GM19193 (cell line): Measurements from ENCODE around the gene PTGES.

Experiments
- POLR2A ChIP-seq: IDR thresholded peaks from 4 replicates; pipeline ENCODE4 v1.6.1; 2011; ENCODE audit not compliant: insufficient read depth, insufficient read length; ENCODE audit errors: extremely low read depth

PTGES gene

GRCh38 chr9:129732946-129733631 lies 19.8 kb downstream of the PTGES start:
- TF ChIP-seq POLR2A = no peak

- no peak for TF ChIP-seq POLR2A
These were observed 20.7 kb downstream of the PTGES start for GRCh38 chr9:129732100-129732499.

- TF ChIP-seq POLR2A = no peak
These were observed 21.3 kb downstream of the PTGES start for GRCh38 chr9:129731477-129732085.

GRCh38 chr9:129728744-129729143 lies 24.1 kb downstream of the PTGES start:
- TF ChIP-seq POLR2A = no peak

GRCh38 chr9:129726322-129727160 lies 26.3 kb downstream of the PTGES start:
- TF ChIP-seq POLR2A = no peak

- no peak for TF ChIP-seq POLR2A
These were observed 27.0 kb downstream of the PTGES start for GRCh38 chr9:129725795-129726251.

- TF ChIP-seq POLR2A = no peak
These were observed 28.2 kb downstream of the PTGES start for GRCh38 chr9:129724456-129725190.

- TF ChIP-seq POLR2A = no peak
These were observed 29.9 kb downstream of the PTGES start for GRCh38 chr9:129722913-129723312.

GRCh38 chr9:129720865-129721545 lies 31.8 kb downstream of the PTGES start:
- no peak for TF ChIP-seq POLR2A

- TF ChIP-seq POLR2A = no peak
These were observed 32.5 kb downstream of the PTGES start for GRCh38 chr9:129720181-129720864.

- no peak for TF ChIP-seq POLR2A
These were observed 33.7 kb downstream of the PTGES start for GRCh38 chr9:129719135-129719534.

GRCh38 chr9:129718647-129719046 lies 34.2 kb downstream of the PTGES start:
- TF ChIP-seq POLR2A = no peak

- no peak for TF ChIP-seq POLR2A
These were observed 34.9 kb downstream of the PTGES start for GRCh38 chr9:129717991-129718390.

- no peak for TF ChIP-seq POLR2A
These were observed 36.8 kb downstream of the PTGES start for GRCh38 chr9:129716091-129716490.
